Ascending aorta (tissue), 2 donors: ENCODE measurements around the gene FAM81A. TPM values are rescaled to one million over a fixed set of nuclear protein-coding genes. Genes with fewer than 3 reads are reported as not detected.

Source experiments
- DNase-seq, 2 donors: peaks; one replicate each; pipeline ENCODE4 v3.0.0-alpha.2; 2019; ENCODE audit warnings: low spot score in 2 of 2
- H3K27ac ChIP-seq, 2 donors: fragments of 200-600 bp; sonication (generic); one replicate each; pipeline ENCODE4 v1.5.1; 2016 to 2017; ENCODE audit warnings: mild to moderate bottlenecking in 1 of 2
- H3K27me3 ChIP-seq: fragments of 200-600 bp; sonication (generic); one replicate; pipeline ENCODE4 v1.5.1; 2017
- H3K36me3 ChIP-seq, 2 donors: fragments of 200-600 bp; sonication (generic); one replicate each; pipeline ENCODE4 v1.5.1; 2016
- H3K4me1 ChIP-seq, 2 donors: fragments of 200-600 bp; sonication (generic); one replicate each; pipeline ENCODE4 v1.5.1; 2016 to 2017; ENCODE audit warnings: mild to moderate bottlenecking in 1 of 2
- H3K4me3 ChIP-seq, 2 donors: fragments of 200-600 bp; sonication (generic); one replicate each; pipeline ENCODE4 v1.5.1; 2016 to 2017; ENCODE audit warnings: mild to moderate bottlenecking in 1 of 2
- H3K9me3 ChIP-seq, 2 donors: fragments of 200-600 bp; sonication (generic); one replicate each; pipeline ENCODE4 v1.5.1; 2016
- intact Hi-C: fragments of 100-400 bp; cut with DNase I; formaldehyde crosslinking; loops from one replicate; pipeline ENCODE4 v1.15.1; 2023
- total RNA-seq: library from RNA; depleted of rRNA; stranded (reverse); fragments of >200 nt; gene quantifications from one replicate; pipeline ENCODE4 v1.1.0, GENCODE V29; 2016
- TF ChIP-seq, protein P1 (sequence below), 3 experiments: fragments of 200-600 bp in 2 of 3; fragments of 450-650 bp in 1 of 3; sonication (generic) in 2 of 3; IDR thresholded peaks; one replicate each; pipeline ENCODE4 v1.5.1; 2016 to 2019; ENCODE audit warnings: antibody characterized with exemption in 3 of 3, mild to moderate bottlenecking in 1 of 3, moderate library complexity in 1 of 3

Gene FAM81A
- total RNA-seq, 1 donor from 2014 or later: not detected

GRCh38 chr15:59447367-59447766 is 9.4 kb downstream of the FAM81A start:
- Histone ChIP-seq H3K4me3 (no peak overlapping the region), H3K4me1 (peaks cover 0 to 5% of the 10 kb centered on the region in 2 donors), H3K36me3 (no peaks in the 10 kb centered on the region), H3K27ac (no peak overlapping the region), H3K9me3 (no peaks in the 10 kb centered on the region), H3K27me3 (no peaks in the 10 kb centered on the region)
- DNase-seq: no peak
- intact Hi-C loops: no loop called here
- TF ChIP-seq, protein P1, sequence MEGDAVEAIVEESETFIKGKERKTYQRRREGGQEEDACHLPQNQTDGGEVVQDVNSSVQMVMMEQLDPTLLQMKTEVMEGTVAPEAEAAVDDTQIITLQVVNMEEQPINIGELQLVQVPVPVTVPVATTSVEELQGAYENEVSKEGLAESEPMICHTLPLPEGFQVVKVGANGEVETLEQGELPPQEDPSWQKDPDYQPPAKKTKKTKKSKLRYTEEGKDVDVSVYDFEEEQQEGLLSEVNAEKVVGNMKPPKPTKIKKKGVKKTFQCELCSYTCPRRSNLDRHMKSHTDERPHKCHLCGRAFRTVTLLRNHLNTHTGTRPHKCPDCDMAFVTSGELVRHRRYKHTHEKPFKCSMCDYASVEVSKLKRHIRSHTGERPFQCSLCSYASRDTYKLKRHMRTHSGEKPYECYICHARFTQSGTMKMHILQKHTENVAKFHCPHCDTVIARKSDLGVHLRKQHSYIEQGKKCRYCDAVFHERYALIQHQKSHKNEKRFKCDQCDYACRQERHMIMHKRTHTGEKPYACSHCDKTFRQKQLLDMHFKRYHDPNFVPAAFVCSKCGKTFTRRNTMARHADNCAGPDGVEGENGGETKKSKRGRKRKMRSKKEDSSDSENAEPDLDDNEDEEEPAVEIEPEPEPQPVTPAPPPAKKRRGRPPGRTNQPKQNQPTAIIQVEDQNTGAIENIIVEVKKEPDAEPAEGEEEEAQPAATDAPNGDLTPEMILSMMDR (IDR thresholded peaks at IDR 0.05): no peak

DNA sequence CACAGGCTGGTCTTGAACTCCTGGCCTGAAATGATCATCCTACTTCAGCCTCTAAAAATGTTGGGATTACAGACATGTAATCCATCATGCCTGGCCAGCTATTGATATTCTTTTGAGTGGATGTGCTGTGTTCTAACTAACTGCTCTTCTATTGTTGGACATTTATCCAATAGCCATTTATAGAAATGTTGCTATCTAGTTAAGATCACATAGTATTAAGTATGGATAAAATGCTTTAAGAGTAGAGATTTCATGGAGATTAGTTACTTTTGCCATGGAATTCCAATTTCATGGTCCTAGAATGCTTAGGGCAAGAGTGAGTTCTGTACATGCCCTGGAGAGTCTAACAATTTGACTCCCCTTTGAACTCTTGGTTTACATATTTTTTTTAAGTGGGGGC is 10.9 kb downstream of the FAM81A start:
- TF ChIP-seq, protein P1 (IDR thresholded peaks at IDR 0.05): no peak
- intact Hi-C loops: no loop called here
- no peaks in the 10 kb centered on the region for H3K36me3 ChIP-seq
- DNase-seq: no peak
- H3K27ac ChIP-seq: no peak overlapping the region
- peaks cover 0 to 5% of the 10 kb centered on the region in 2 donors for H3K4me1 ChIP-seq
- H3K9me3 ChIP-seq: no peaks in the 10 kb centered on the region
- H3K27me3 ChIP-seq: no peaks in the 10 kb centered on the region
- H3K4me3 ChIP-seq: no peak overlapping the region

DNA sequence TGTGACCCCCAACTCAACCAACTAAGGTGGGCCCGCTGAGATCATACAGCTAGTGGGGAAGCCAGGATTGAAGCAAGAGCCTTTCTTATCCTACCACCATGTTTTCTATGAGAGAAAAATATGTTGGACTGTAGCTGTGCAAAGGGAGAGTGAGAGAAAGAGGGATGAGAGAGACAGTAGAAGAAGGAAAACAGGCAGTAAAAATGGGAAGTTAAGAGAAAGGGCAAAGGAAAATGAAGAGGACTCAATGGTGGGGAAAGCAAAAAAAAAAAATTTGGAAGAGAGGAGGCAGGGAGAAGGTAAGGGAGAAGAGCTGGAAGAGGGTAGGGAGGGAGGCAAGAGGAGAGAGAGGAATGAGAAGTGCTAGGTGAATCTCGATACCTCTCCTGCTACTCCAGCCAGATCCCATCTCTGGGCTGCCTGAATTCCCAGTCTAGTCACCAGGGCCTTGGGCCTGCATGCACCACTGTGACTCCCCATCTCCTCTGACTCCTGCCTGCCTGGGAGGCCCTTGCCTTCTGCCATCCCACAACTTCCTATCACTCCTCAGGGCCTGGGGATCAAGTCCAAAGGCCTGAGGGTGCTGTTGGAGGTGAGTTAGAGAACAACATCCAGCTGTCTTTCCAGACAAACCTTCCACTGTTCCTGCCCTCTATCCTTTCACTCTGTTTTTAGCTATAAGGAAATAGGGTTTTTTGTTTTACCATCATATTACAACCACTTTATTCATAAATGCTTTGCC is 15.7 kb downstream of the FAM81A start:
- Histone ChIP-seq H3K27ac (no peak overlapping the region), H3K4me3 (no peak overlapping the region), H3K36me3 (no peaks in the 10 kb centered on the region), H3K27me3 (no peaks in the 10 kb centered on the region), H3K4me1 (no peaks in the 10 kb centered on the region), H3K9me3 (no peaks in the 10 kb centered on the region)
- TF ChIP-seq, protein P1 (IDR thresholded peaks at IDR 0.05): no peak
- no peak for DNase-seq
- intact Hi-C loops: no loop called here

GRCh38 chr15:59456114-59456513 is 18.1 kb downstream of the FAM81A start:
- TF ChIP-seq, protein P1 (IDR thresholded peaks at IDR 0.05): no peak
- H3K4me3 ChIP-seq: no peak overlapping the region
- no peaks in the 10 kb centered on the region for H3K9me3 ChIP-seq
- intact Hi-C loops: no loop called here
- peaks cover 0 to 3% of the 10 kb centered on the region in 2 donors for H3K36me3 ChIP-seq
- H3K27me3 ChIP-seq: no peaks in the 10 kb centered on the region
- DNase-seq: no peak
- H3K27ac ChIP-seq: no peak overlapping the region
- no peaks in the 10 kb centered on the region for H3K4me1 ChIP-seq

DNA sequence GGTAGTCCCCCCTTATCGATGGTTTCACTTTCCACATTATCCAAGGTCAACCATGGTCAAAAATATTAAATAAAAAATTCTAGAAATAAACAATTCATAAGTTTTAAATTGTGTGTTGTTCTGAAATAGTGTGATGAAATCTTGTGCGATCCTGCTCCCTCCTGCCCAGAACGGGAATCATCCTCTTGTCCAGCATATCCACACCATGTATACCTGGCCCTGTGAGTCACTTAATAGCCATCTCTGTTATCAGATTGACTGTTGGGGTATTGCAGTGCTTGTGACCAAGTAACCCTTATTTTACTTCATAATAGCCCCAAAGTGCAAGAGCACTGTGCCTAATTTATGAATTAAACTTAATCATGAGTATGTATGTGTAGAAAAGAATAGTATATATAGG is 19.1 kb downstream of the FAM81A start:
- no peak for DNase-seq
- Histone ChIP-seq H3K4me1 (no peaks in the 10 kb centered on the region), H3K9me3 (no peaks in the 10 kb centered on the region), H3K27ac (no peak overlapping the region), H3K36me3 (peaks cover 0 to 3% of the 10 kb centered on the region in 2 donors), H3K4me3 (no peak overlapping the region), H3K27me3 (no peaks in the 10 kb centered on the region)
- intact Hi-C loops: no loop called here
- TF ChIP-seq, protein P1 (IDR thresholded peaks at IDR 0.05): no peak
